H1 (cell line): ENCODE measurements around the gene RALGAPA2. TPM values are rescaled to one million over a fixed set of nuclear protein-coding genes. Genes with fewer than 3 reads are reported as not detected.

Source experiments
- CTCF ChIA-PET: fragments of 300-600 bp; sonication (Branson Sonifier 250); formaldehyde crosslinking; loops from one replicate; lab custom pipeline; 2021; ENCODE audit not compliant: partially characterized antibody; lab: Charles Lee
- POLR2A ChIA-PET: fragments of 300-600 bp; sonication (Branson Sonifier 250); formaldehyde crosslinking; loops from one replicate; lab custom pipeline; 2021; ENCODE audit warnings: inconsistent platforms; ENCODE audit not compliant: partially characterized antibody; lab: Charles Lee
- DNase-seq, 2 experiments: peaks; one replicate each; pipeline versions ENCODE4 v3.0.0 to v3.0.0-alpha.2; 2010 to 2022; ENCODE audit warnings: low spot score in 2 of 2, low read depth in 1 of 2, mixed read lengths in 1 of 2
- FAIRE-seq: peaks from 2 replicates; lab custom pipeline; 2011; peaks lifted over from hg19 to GRCh38; lab: Jason Lieb, UNC
- H2AFZ ChIP-seq: 2 replicates; pipeline ENCODE4 v1.8.1; 2012; ENCODE audit warnings: low read length, inconsistent platforms
- H2AK5ac ChIP-seq: 2 replicates; pipeline ENCODE4 v1.6.1; 2013; ENCODE audit warnings: low read depth, low read length
- H2BK120ac ChIP-seq: replicated peaks from 2 replicates; pipeline ENCODE3; 2013; ENCODE audit warnings: low read depth, low read length, inconsistent platforms
- H2BK12ac ChIP-seq: 2 replicates; pipeline ENCODE4 v1.6.1; 2013; ENCODE audit warnings: low read depth, low read length
- H2BK15ac ChIP-seq: 2 replicates; pipeline ENCODE4 v1.6.1; 2013; ENCODE audit warnings: low read length
- H2BK20ac ChIP-seq: 2 replicates; pipeline ENCODE4 v1.6.1; 2013; ENCODE audit warnings: low read length
- H2BK5ac ChIP-seq: 2 replicates; pipeline ENCODE4 v1.6.1; 2013; ENCODE audit warnings: low read depth, low read length
- H3K14ac ChIP-seq: 2 replicates; pipeline ENCODE4 v1.6.1; 2013; ENCODE audit warnings: inconsistent platforms; ENCODE audit not compliant: insufficient read length
- H3K18ac ChIP-seq: 2 replicates; pipeline ENCODE4 v1.6.1; 2013; ENCODE audit warnings: low read length; ENCODE audit errors: extremely low read depth
- H3K23ac ChIP-seq: 2 replicates; pipeline ENCODE4 v1.6.1; 2013; ENCODE audit warnings: inconsistent platforms; ENCODE audit not compliant: insufficient read length
- H3K23me2 ChIP-seq: 2 replicates; pipeline ENCODE4 v1.6.1; 2013; ENCODE audit warnings: low read depth, low read length
- H3K27ac ChIP-seq: 2 replicates; pipeline ENCODE4 v1.6.1; 2011; ENCODE audit warnings: low read depth, low read length, inconsistent platforms
- H3K27me3 ChIP-seq, 4 experiments: replicated peaks in 1 of 4; 1 replicate in 1 of 4; 2 replicates in 3 of 4; pipeline versions ENCODE4 v1.6.1 to v1.8.1; 2011 to 2013; ENCODE audit warnings: low read length in 3 of 4, mild to moderate bottlenecking in 3 of 4, inconsistent platforms in 2 of 4, mixed read lengths in 2 of 4, moderate library complexity in 1 of 4; ENCODE audit not compliant: control insufficient read depth in 3 of 4, insufficient read depth in 3 of 4; ENCODE audit errors: extremely low read depth in 1 of 4
- H3K36me3 ChIP-seq, 4 experiments: 2 replicates each; pipeline versions ENCODE4 v1.6.1 to v1.8.1; 2011 to 2013; ENCODE audit warnings: mild to moderate bottlenecking in 4 of 4, low read length in 3 of 4, moderate library complexity in 2 of 4, control low read depth in 1 of 4, inconsistent platforms in 1 of 4; ENCODE audit not compliant: insufficient read depth in 4 of 4, control insufficient read depth in 2 of 4
- H3K4ac ChIP-seq: replicated peaks from 2 replicates; pipeline ENCODE3; 2013; ENCODE audit warnings: low read length, low read depth, mixed read lengths, inconsistent platforms; ENCODE audit not compliant: insufficient read length
- H3K4me1 ChIP-seq, 4 experiments: replicated peaks in 1 of 4; 1 replicate in 1 of 4; 2 replicates in 3 of 4; pipeline versions ENCODE4 v1.6.1 to v1.8.1; 2011 to 2013; ENCODE audit warnings: low read length in 3 of 4, inconsistent platforms in 2 of 4, mixed read lengths in 1 of 4; ENCODE audit not compliant: insufficient read depth in 4 of 4, control insufficient read depth in 3 of 4
- H3K4me2 ChIP-seq, 2 experiments: 2 replicates each; pipeline versions ENCODE4 v1.6.1 to v1.8.1; 2011 to 2013; ENCODE audit warnings: low read depth in 2 of 2, low read length in 2 of 2, control low read depth in 1 of 2, inconsistent platforms in 1 of 2, mild to moderate bottlenecking in 1 of 2; ENCODE audit not compliant: insufficient read depth in 1 of 2
- H3K4me3 ChIP-seq, 4 experiments: fragments of 200-600, 300-600 bp in 1 of 4; sonication (generic), shearing (Covaris generic), sonication (Bioruptor Twin) in 1 of 4; 2 replicates each; pipeline versions ENCODE4 v1.5.1 to v1.8.1; 2011 to 2016; ENCODE audit warnings: low read length in 4 of 4, low read depth in 3 of 4, control low read depth in 2 of 4, inconsistent platforms in 2 of 4, mild to moderate bottlenecking in 2 of 4, mixed read lengths in 1 of 4, moderate library complexity in 1 of 4; ENCODE audit not compliant: insufficient read depth in 2 of 4; ENCODE audit errors: extremely low read depth in 1 of 4
- H3K56ac ChIP-seq: replicated peaks from 2 replicates; pipeline ENCODE3; 2013; ENCODE audit warnings: low read depth, mild to moderate bottlenecking, mixed read lengths, low read length, inconsistent platforms; ENCODE audit not compliant: insufficient read length
- H3K79me1 ChIP-seq: 2 replicates; pipeline ENCODE4 v1.6.1; 2013; ENCODE audit warnings: low read depth, low read length, control low read depth
- H3K79me2 ChIP-seq, 2 experiments: 2 replicates each; pipeline versions ENCODE4 v1.6.1 to v1.8.1; 2012 to 2013; ENCODE audit warnings: low read length in 2 of 2, mild to moderate bottlenecking in 2 of 2, inconsistent platforms in 1 of 2; ENCODE audit not compliant: insufficient read depth in 2 of 2, control insufficient read depth in 1 of 2
- H3K9ac ChIP-seq, 4 experiments: replicated peaks in 1 of 4; 1 replicate in 1 of 4; 2 replicates in 3 of 4; pipeline versions ENCODE4 v1.6.1 to v1.8.1; 2011 to 2013; ENCODE audit warnings: low read depth in 3 of 4, low read length in 3 of 4, control low read depth in 2 of 4, mild to moderate bottlenecking in 2 of 4, moderate library complexity in 2 of 4, inconsistent platforms in 1 of 4; ENCODE audit errors: extremely low read depth in 1 of 4
- H3K9me3 ChIP-seq, 2 experiments: 2 replicates each; pipeline versions ENCODE4 v1.6.1 to v1.8.1; 2012 to 2013; ENCODE audit warnings: mild to moderate bottlenecking in 2 of 2, moderate library complexity in 2 of 2, control low read depth in 1 of 2, inconsistent platforms in 1 of 2, low read depth in 1 of 2, low read length in 1 of 2, mixed read lengths in 1 of 2; ENCODE audit not compliant: insufficient read depth in 2 of 2
- H4K20me1 ChIP-seq, 2 experiments: replicated peaks in 1 of 2; 2 replicates each; pipeline versions ENCODE3 to v1.8.1; 2011 to 2013; ENCODE audit warnings: inconsistent platforms in 2 of 2, low read length in 2 of 2, mild to moderate bottlenecking in 1 of 2; ENCODE audit not compliant: insufficient read depth in 2 of 2, control insufficient read depth in 1 of 2
- H4K5ac ChIP-seq: 2 replicates; pipeline ENCODE4 v1.6.1; 2013; ENCODE audit warnings: low read length, low read depth, mixed read lengths, inconsistent platforms; ENCODE audit not compliant: insufficient read length
- H4K8ac ChIP-seq: 2 replicates; pipeline ENCODE4 v1.8.0; 2013; ENCODE audit warnings: mild to moderate bottlenecking, moderate library complexity, low read length, inconsistent platforms; ENCODE audit not compliant: insufficient read depth; ENCODE audit errors: extremely low read depth
- H4K91ac ChIP-seq: replicated peaks from 2 replicates; pipeline ENCODE3; 2013; ENCODE audit warnings: low read length, mixed read lengths, inconsistent platforms; ENCODE audit not compliant: insufficient read length
- SP1 ChIP-seq: IDR thresholded peaks from 2 replicates; pipeline ENCODE4 v1.6.1; 2011; ENCODE audit warnings: low read depth, low read length
- WGBS, 2 experiments: shearing (Covaris generic) in 1 of 2; methylation state at CpG; one replicate each; pipeline versions ENCODE4 v1.1.6 to v1.1.7; 2013 to 2015; ENCODE audit warnings: low lambda C conversion rate in 2 of 2, mixed read lengths in 2 of 2, inconsistent platforms in 1 of 2, low coverage in 1 of 2, missing lambda C conversion rate in 1 of 2; ENCODE audit not compliant: insufficient replicate concordance in 2 of 2, insufficient coverage in 1 of 2, insufficient read length in 1 of 2; ENCODE audit errors: extremely low coverage in 1 of 2, missing lambda C conversion rate in 1 of 2; 5-methylcytosine and 5-hydroxymethylcytosine counted together
- polyA plus RNA-seq, 7 experiments: library from polyadenylated mRNA; depleted of rRNA in 3 of 7; stranded (reverse) in 5 of 7; unstranded in 2 of 7; fragments of >200 nt in 5 of 7; fragments of 200-250 nt in 2 of 7; gene quantifications; 1 replicate in 5 of 7; 2 replicates in 1 of 7; 4 replicates in 1 of 7; pipeline versions ENCODE4 v1.2.1 to v1.2.3, GENCODE V29; 2011 to 2013; ENCODE audit warnings: missing spikeins in 2 of 7, mixed read lengths in 2 of 7
- total RNA-seq: library from RNA; stranded (reverse); fragmentation: NEBNext Ultra II Directional; extraction: Animal tissue kit (Norgen Biotek cat#: 25700); gene quantifications from 2 replicates; pipeline ENCODE4 v1.2.1, GENCODE V29; 2021

RALGAPA2 gene
- total and polyA plus RNA-seq, 2 of the 8 experiments (the other 6 are each of a cell fraction or from before 2014, with no cell fraction given) = 5.1 to 25.5 TPM

DNA sequence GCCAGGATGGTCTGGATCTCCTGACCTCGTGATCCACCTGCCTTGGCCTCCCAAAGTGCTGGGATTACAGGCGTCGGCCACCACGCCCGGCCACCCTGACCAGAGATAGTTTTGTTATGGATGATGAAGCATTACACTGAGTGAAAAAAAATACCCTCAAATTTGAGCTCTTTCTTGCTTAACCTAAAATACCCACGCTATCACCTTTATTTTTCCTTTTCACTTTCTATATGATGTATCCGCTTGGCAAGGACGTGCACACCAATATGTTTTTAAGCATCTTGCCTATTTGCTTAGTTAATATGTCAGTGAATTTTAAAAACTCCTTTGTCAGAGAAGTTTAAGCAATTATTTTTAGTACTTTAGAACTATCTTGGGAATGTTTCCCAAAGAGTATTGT, 194.2 kb downstream of the RALGAPA2 start:
- no peak for DNase-seq
- no peak overlapping the region for H3K23ac ChIP-seq
- no peak overlapping the region for H2BK120ac ChIP-seq
- no peak overlapping the region for H3K9ac ChIP-seq
- H3K27ac ChIP-seq = no peak overlapping the region
- no peaks in the 10 kb centered on the region for H3K79me1 ChIP-seq
- no peak overlapping the region for H2BK5ac ChIP-seq
- no peak for FAIRE-seq
- peaks cover 16 to 17% of the 10 kb centered on the region in 2 experiments for H3K9me3 ChIP-seq
- H2AFZ ChIP-seq = no peak overlapping the region
- H3K36me3 ChIP-seq = peaks cover 0 to 11% (median 5%) of the 10 kb centered on the region in 4 experiments; a peak in 4 of 8 replicates
- no peaks in the 10 kb centered on the region for H3K27me3 ChIP-seq
- no peak overlapping the region for H4K5ac ChIP-seq
- H3K18ac ChIP-seq = no peak overlapping the region
- H2BK12ac ChIP-seq = no peak overlapping the region
- no peak overlapping the region for H3K4me2 ChIP-seq
- H3K14ac ChIP-seq = no peak overlapping the region
- H3K4me1 ChIP-seq = no peaks in the 10 kb centered on the region
- no peak overlapping the region for H3K4me3 ChIP-seq
- ChIA-PET POLR2A (no interaction called here), CTCF (interaction anchor here (0.7 to 2.6 kb wide), 3 partner anchors 61 to 83 kb away, joined by 3 to 7 read pairs (median 6); no protein-coding TSS in a partner anchor)
- H4K8ac ChIP-seq = no peak overlapping the region
- no peaks in the 10 kb centered on the region for H3K79me2 ChIP-seq
- H2BK20ac ChIP-seq = no peak overlapping the region
- no peaks in the 10 kb centered on the region for H3K23me2 ChIP-seq
- H4K91ac ChIP-seq = no peak overlapping the region
- H3K56ac ChIP-seq = no peak overlapping the region
- H2AK5ac ChIP-seq = no peak overlapping the region
- H4K20me1 ChIP-seq = peaks cover 0 to 2% of the 10 kb centered on the region in 2 experiments
- H2BK15ac ChIP-seq = no peak overlapping the region
- 97 to 100% methylated on average over 1 to 8 of the region's 8 CpGs for WGBS, 2 experiments
- no peak overlapping the region for H3K4ac ChIP-seq
- TF ChIP-seq SP1 = no peak
